Endodermal cell (in vitro differentiated cells): ENCODE data around the gene MTA2. TPM values are rescaled to one million over a fixed set of nuclear protein-coding genes. Genes with fewer than 3 reads are reported as not detected.

Source experiments
- DNase-seq: peaks from one replicate; pipeline ENCODE4 v3.0.0-alpha.2; 2017
- H3K27ac ChIP-seq: 2 replicates; pipeline ENCODE4 v1.5.1; 2013; ENCODE audit warnings: mild to moderate bottlenecking, low read depth, low read length, moderate library complexity
- H3K27me3 ChIP-seq: 2 replicates; pipeline ENCODE4 v1.6.1; 2013; ENCODE audit warnings: mild to moderate bottlenecking, low read length, moderate library complexity; ENCODE audit not compliant: insufficient read depth, control insufficient read depth, poor library complexity, severe bottlenecking
- H3K36me3 ChIP-seq: 2 replicates; pipeline ENCODE4 v1.7.0; 2013; ENCODE audit warnings: mild to moderate bottlenecking, low read length, moderate library complexity; ENCODE audit not compliant: control insufficient read depth, insufficient read depth
- H3K4me1 ChIP-seq: one replicate; pipeline ENCODE4 v1.7.0; 2013; ENCODE audit warnings: low read length; ENCODE audit not compliant: control insufficient read depth, insufficient read depth
- H3K4me3 ChIP-seq: 2 replicates; pipeline ENCODE4 v1.5.1; 2013; ENCODE audit warnings: mild to moderate bottlenecking, low read length, moderate library complexity
- H3K9ac ChIP-seq: 2 replicates; pipeline ENCODE4 v1.6.1; 2013; ENCODE audit warnings: mild to moderate bottlenecking, low read length, moderate library complexity; ENCODE audit not compliant: poor library complexity, severe bottlenecking; ENCODE audit errors: extremely low read depth
- H3K9me3 ChIP-seq: 2 replicates; pipeline ENCODE4 v1.6.1; 2013; ENCODE audit warnings: mild to moderate bottlenecking, low read length, moderate library complexity; ENCODE audit not compliant: control insufficient read depth
- H3K27ac Mint-ChIP-seq: 2 replicates; pipeline ENCODE4 v1.8.0; 2020; ENCODE audit warnings: mixed read lengths
- H3K27me3 Mint-ChIP-seq: 2 replicates; pipeline ENCODE4 v1.8.0; 2021; ENCODE audit warnings: mild to moderate bottlenecking, mixed read lengths; ENCODE audit not compliant: insufficient read depth
- H3K36me3 Mint-ChIP-seq: 2 replicates; pipeline ENCODE4 v1.8.0; 2020; ENCODE audit warnings: low read depth, mixed read lengths
- H3K4me1 Mint-ChIP-seq: 2 replicates; pipeline ENCODE4 v1.8.0; 2020; ENCODE audit warnings: mixed read lengths
- H3K4me3 Mint-ChIP-seq: 2 replicates; pipeline ENCODE4 v1.8.0; 2020; ENCODE audit warnings: mild to moderate bottlenecking, moderate library complexity, mixed read lengths
- H3K9me3 Mint-ChIP-seq: 2 replicates; pipeline ENCODE4 v1.8.0; 2020; ENCODE audit warnings: mild to moderate bottlenecking, mixed read lengths
- WGBS, 2 experiments: methylation state at CpG; one replicate each; pipeline versions ENCODE4 v1.1.5 to v1.1.7; 2013; ENCODE audit warnings: missing lambda C conversion rate in 2 of 2, mixed read lengths in 1 of 2; ENCODE audit not compliant: insufficient coverage in 1 of 2, insufficient read length in 1 of 2; 5-methylcytosine and 5-hydroxymethylcytosine counted together
- total RNA-seq, 2 donors: library from RNA; stranded (reverse); fragmentation: NEBNext Ultra II Directional in 1 of 2; extraction: Animal tissue kit (Norgen Biotek cat#: 25700) in 1 of 2; gene quantifications; 2 replicates in 1 of 2; 3 replicates in 1 of 2; pipeline ENCODE4 v1.2.1, GENCODE V29; 2021
- TF ChIP-seq, protein P1 (sequence below): fragments of 200-600 bp; sonication (generic); conservative IDR thresholded peaks from 2 replicates; pipeline ENCODE4 v1.5.0; 2021; ENCODE audit warnings: antibody characterized with exemption, mild to moderate bottlenecking

Gene MTA2
- total RNA-seq, 2 donors from 2014 or later: 131 to 155 TPM

DNA sequence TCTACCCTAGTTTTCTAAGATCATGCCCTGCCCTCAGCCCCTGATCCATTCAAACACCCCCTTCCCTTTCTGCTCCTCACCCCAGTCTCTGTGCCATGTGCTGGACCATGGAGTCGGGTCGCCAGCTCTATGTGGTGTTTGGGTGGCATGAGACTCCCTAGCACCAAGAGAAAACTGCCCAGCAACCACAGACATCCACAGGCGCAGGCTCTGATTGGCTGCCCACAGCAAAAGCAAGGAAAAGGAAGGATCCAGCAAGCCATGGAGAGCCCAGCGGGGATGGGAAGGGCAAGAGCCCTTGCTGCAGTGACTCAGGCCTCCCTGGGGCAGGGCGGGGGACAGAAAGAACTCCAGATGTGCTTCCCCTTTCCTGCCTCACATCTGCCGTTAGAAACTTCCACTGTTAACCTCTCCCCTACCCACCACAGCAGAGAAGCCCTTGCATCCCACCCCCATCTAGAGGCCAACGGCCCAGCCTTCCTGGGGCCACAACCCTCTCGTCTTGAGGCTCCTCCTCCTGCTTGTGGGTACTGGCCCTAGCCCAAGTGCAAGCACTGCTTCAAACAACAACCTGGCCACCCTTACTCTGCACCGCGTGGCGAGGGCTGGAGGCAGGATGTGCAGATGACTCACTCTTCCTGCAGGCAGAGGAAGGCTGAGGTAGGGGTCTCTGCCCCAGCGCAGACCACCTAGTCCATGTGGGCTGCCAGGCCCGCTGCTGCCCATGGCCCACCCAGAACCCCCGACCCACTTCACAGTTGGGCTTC lies 45.4 kb downstream of the MTA2 start:
- DNase-seq: peak; percentile 95
- H3K36me3 Mint-ChIP-seq: peaks cover 45% of the 10 kb centered on the region
- peaks cover 78% of the 10 kb centered on the region for H3K4me1 Mint-ChIP-seq
- H3K27ac ChIP-seq: peak overlapping the region; percentile 59
- H3K4me3 Mint-ChIP-seq: peak overlapping the region; percentile 37
- H3K4me3 ChIP-seq: peak overlapping the region; percentile 34
- no peaks in the 10 kb centered on the region for H3K27me3 Mint-ChIP-seq
- 20 to 57% methylated on average over 1 to 14 of the region's 14 CpGs for WGBS, 2 experiments
- H3K27me3 ChIP-seq: no peaks in the 10 kb centered on the region
- no peaks in the 10 kb centered on the region for H3K9me3 ChIP-seq
- H3K36me3 ChIP-seq: peaks cover 46% of the 10 kb centered on the region
- H3K9me3 Mint-ChIP-seq: no peaks in the 10 kb centered on the region
- TF ChIP-seq, protein P1, sequence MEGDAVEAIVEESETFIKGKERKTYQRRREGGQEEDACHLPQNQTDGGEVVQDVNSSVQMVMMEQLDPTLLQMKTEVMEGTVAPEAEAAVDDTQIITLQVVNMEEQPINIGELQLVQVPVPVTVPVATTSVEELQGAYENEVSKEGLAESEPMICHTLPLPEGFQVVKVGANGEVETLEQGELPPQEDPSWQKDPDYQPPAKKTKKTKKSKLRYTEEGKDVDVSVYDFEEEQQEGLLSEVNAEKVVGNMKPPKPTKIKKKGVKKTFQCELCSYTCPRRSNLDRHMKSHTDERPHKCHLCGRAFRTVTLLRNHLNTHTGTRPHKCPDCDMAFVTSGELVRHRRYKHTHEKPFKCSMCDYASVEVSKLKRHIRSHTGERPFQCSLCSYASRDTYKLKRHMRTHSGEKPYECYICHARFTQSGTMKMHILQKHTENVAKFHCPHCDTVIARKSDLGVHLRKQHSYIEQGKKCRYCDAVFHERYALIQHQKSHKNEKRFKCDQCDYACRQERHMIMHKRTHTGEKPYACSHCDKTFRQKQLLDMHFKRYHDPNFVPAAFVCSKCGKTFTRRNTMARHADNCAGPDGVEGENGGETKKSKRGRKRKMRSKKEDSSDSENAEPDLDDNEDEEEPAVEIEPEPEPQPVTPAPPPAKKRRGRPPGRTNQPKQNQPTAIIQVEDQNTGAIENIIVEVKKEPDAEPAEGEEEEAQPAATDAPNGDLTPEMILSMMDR: no peak
- peak overlapping the region; percentile 96 for H3K27ac Mint-ChIP-seq
- peaks cover 32% of the 10 kb centered on the region for H3K4me1 ChIP-seq
- peak overlapping the region; percentile 23 for H3K9ac ChIP-seq

- peaks cover 43% of the 10 kb centered on the region for H3K36me3 ChIP-seq
- Mint-ChIP-seq H3K4me1 (peaks cover 76% of the 10 kb centered on the region), H3K27me3 (no peaks in the 10 kb centered on the region), H3K4me3 (peak overlapping the region; percentile 37), H3K36me3 (peaks cover 39% of the 10 kb centered on the region), H3K27ac (peak overlapping the region; percentile 96), H3K9me3 (no peaks in the 10 kb centered on the region)
- 62% methylated on average over 4 of the region's 4 CpGs; no CpG with 5 or more reads in 1 of the 2 experiments for WGBS, 2 experiments
- no peaks in the 10 kb centered on the region for H3K9me3 ChIP-seq
- DNase-seq: no peak
- peaks cover 32% of the 10 kb centered on the region for H3K4me1 ChIP-seq
- no peaks in the 10 kb centered on the region for H3K27me3 ChIP-seq
- H3K27ac ChIP-seq: peak overlapping the region; percentile 59
- TF ChIP-seq, protein P1: no peak
- peak overlapping the region; percentile 34 for H3K4me3 ChIP-seq
- H3K9ac ChIP-seq: peak overlapping the region; percentile 23
Measured at GRCh38 chr11:62555464-62556107, 46.1 kb downstream of the MTA2 start.

GRCh38 chr11:62554387-62555167 lies 47.1 kb downstream of the MTA2 start:
- Histone ChIP-seq H3K27ac (no peak overlapping the region), H3K4me3 (no peak overlapping the region), H3K4me1 (peaks cover 32% of the 10 kb centered on the region), H3K9me3 (no peaks in the 10 kb centered on the region), H3K9ac (no peak overlapping the region), H3K27me3 (no peaks in the 10 kb centered on the region), H3K36me3 (peaks cover 34% of the 10 kb centered on the region)
- Mint-ChIP-seq H3K9me3 (no peaks in the 10 kb centered on the region), H3K27me3 (peaks cover 5% of the 10 kb centered on the region), H3K4me1 (peaks cover 69% of the 10 kb centered on the region), H3K27ac (peak overlapping the region; percentile 69), H3K36me3 (peaks cover 29% of the 10 kb centered on the region), H3K4me3 (no peak overlapping the region)
- DNase-seq: peak; percentile 58
- WGBS, 2 experiments: 91 to 100% methylated on average over 1 to 7 of the region's 7 CpGs
- TF ChIP-seq, protein P1: no peak
